Stimulated activated CD8-positive, alpha-beta memory T cell treated with anti-CD3 and anti-CD28 coated beads, Interleukin-7, amount 100 ng/mL, for 4 hours (primary cell): Measurements from ENCODE around the gene AFAP1L2.

ENCODE experiments used
- DNase-seq, 2 donors: peaks; one replicate each; pipeline ENCODE4 v3.0.0-alpha.2; 2020; ENCODE audit warnings: low read depth in 2 of 2

Gene AFAP1L2

DNA sequence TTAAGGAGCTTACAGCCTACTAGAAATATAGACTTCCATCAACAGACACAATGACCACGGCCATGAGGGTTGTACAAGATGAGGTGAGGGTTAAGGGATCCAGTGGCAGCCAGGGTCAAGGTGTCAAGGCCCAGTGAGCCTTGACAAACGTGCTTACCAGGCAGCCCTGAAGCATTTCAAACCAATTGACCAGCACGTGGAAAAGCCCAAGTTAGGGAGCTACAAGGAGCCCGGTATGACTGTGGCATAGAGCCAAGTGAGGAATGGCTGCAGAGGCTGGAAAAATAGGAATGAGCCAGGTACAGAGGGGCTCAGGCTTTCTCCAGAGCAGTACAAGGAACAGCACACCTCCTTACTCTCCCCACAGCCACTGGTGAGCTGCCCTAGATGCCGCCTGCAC lies 12.7 kb downstream of the AFAP1L2 start:
- no peak for DNase-seq

DNA sequence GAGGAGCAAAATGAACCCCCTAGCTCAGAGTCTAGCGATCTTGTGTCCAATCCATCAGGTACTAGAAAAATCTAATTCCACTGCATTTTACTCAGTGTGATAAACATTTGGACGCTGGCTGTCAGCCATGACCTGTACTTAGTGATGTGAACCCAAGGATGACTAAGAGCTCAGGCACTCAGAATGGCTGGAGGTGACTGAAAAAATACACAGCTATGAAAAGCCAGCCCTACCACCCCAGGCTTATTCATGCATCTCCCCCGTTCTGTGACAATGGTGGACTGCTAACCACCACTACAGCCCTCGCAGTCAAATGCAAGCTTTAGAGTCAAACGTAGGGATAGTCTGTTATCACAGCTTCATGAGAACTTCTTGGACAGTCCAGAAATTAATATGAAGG lies 14.9 kb downstream of the AFAP1L2 start:
- DNase-seq, result no peak

DNA sequence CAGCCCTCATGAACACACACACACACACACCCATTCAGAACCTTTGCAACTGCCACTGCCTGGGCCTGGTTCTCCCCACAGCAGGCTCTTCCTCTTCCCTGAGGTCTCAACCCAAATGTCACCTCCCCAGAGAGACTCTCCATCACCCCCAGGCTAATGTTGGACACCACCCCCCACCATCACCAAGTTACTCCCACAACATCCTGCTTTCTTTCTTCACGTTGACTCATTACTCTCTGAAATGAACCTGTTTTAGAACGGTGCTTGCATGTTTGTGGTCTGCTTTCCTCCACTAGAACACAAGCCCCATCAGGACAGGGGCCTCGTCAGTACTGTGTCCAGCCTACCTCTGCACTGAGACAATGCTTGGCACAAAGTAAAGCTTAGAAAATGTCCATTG lies 16.0 kb downstream of the AFAP1L2 start:
- DNase-seq, result no peak

DNA sequence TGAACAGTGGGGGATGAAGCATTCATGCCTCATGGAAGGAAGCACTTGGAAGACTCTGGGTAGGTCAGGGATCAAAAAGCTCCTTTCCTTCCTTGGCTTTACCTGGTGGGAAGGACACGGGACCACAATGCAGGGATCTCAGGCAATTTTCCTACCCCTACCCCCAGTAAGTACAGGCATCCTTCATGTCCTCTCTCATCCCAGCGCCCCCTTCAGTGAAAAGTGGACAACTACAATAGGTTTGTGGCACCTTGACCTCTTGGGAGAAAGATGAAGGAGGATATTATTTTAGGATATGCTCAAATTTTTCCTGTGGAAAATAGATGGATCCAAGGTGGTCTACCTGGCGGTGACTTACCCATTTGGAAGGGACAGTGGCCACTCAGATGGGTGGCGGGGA lies 16.5 kb downstream of the AFAP1L2 start:
- no peak for DNase-seq

DNA sequence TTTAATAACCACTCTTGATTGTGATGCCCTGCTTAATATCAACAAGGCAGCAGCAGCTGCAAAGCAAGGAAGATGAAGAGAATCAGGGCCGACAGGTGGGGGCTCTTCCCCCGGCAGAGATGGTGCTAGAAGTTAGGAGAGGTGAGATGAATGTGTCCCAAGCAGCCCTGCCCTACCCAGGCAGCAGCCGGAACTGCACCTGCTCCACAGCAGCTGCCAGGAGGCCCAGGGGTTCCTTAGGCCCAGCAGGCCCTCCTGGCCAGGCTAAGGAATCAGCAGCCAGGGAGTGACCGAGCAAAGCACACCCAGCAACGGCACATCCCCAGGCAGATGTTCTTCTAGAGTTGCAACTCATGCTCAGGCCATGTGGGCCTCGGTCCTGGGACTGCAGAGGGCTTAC lies 17.9 kb downstream of the AFAP1L2 start:
- DNase-seq, result no peak

DNA sequence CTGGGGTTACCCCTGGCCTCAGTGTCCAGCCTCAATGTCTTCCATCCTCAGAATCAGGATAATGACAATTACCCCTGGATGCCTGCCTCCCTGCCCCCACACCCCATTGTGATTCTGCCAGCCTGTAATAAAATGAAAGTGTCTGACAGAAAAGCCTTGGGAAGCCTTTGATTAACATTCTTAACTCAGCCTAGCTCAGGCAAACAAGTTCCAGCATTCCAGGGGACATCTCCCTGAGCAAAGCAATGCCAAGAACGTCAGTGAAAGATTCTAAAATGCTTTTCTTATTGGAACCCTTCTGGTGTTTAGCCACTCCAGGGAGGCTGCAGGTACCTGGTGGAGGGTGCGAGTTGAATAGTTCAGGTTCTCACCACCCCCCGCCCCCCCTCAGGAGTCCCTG lies 18.7 kb downstream of the AFAP1L2 start:
- DNase-seq, result no peak

DNA sequence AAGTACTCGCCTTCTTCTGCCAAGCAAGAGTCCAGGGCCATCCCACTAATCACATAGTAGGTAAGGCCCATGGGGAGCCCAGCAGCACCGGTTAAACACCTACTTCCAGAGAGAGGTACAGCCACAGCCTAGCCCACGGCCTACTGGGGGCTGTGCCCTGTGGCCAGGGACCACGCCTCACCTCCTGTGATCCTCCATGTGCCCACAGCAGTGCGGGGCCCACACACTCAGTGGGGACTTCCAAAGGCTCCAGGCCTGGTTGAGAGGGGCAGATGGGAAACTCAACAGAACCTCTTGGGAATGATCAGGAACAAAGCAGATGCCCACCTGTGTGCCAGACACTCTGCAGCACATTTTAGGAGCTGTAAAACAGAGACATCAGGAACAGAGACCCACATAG lies 19.7 kb downstream of the AFAP1L2 start:
- DNase-seq, result no peak

DNA sequence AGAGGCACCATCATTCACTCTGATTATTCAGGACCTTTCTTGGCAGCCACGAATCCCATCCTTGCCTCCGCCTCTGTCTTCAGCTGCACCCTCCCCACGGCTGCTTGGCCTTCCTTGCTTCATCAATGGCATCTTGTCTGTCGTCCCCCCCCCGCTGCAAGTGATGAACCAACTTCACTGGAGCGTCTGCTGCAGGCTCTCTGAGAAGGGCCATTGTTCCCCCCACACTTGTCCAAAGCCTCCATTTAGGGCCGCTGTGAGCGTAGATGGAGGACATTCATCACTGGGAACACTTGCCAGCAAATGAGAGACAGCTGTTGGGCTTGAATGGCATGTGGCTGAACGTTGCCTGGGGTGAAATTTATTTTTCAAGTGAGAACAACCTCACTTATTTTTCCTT lies 20.1 kb downstream of the AFAP1L2 start:
- no peak for DNase-seq

DNA sequence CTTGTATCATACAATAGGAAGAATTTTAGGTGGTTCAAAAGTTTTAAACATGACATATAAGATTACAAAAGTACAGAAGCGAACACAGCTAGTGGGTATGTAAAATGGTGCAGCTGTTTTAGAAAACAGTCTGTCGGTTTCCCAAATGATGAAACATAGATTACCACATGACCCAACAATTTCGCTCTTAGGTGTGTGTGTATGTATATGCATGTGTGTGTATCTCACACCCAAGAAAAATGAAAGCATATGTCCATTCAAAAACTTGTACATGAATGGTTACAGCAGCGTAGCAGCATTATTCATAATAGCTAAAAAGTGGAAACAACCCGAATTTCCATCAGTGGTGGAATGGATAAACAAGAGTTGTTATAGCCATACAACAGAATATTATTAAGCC lies 23.5 kb downstream of the AFAP1L2 start:
- no peak for DNase-seq

DNA sequence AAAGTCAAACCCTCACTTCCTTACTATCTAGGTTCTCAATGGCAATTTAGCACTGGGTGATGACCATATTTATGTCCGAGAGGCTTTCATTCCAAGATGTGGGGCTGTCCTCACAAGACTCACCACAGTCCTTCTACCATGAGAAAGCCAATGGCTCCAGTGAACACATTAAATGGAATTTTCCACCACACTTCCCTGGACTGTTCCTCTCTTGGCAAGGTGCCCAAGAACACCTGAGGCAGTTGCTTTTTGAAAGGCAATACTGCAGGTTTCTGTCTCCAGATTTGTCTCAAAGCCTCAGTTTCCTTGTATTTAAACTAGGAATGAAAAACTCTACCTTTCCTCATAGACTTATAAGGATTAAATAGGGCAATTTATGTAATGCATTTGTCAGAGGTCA lies 24.2 kb downstream of the AFAP1L2 start:
- DNase-seq, result no peak

DNA sequence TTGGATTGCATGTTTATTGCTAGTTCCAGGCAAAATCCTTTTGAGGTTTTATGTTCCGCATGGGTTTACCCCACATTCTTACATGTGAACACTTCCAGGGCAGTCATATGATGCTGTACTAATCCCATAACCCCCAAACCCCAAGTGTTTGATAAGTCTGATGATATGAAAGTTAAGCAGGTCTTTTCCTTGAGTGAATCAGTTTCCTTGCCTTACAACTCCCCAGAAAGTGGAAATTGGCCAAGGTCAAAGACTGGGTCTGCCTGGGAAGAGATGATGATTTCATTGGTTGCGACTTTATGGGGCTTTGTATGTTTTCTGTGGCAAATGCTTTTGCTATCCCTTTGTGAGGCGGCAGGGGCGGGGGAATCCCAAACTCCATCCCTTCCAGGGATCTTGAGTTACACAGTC lies 24.7 kb downstream of the AFAP1L2 start:
- DNase-seq, result no peak

DNA sequence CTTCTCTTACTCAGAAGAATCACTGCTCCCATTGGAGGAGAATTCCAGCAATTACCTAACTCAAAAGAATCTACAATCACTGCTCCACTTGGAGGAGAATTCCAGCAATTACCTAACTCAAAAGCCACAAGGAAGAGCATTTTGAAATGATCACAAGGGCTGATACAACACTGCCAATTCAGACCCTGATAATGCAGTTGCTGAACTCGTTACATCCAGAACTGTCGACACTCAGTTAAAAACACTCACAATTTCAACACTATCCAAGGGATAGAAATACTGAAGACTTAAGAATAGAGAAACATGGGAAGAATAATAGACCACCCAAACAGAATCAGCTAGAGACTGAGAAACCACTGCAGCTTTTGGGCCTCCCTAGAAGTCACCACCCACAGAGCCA lies 27.8 kb downstream of the AFAP1L2 start:
- DNase-seq, result no peak

DNA sequence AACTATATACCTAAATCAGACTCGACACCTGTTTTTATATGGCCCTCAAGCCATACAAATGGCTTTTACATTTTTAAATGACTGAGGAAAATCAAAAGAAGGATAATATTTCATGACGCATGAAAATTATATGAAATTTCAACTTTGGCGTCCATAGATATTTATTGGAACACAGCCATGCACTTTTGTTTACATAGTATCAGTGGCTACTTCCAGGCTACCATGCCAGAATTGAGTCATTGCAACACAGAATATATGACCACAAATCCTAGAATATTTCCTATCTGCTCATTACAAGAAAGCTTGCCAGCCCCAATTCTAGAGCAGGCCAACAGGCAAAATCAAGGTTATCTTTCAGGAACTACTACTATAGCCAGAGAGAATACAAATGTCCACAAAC lies 29.3 kb downstream of the AFAP1L2 start:
- no peak for DNase-seq

DNA sequence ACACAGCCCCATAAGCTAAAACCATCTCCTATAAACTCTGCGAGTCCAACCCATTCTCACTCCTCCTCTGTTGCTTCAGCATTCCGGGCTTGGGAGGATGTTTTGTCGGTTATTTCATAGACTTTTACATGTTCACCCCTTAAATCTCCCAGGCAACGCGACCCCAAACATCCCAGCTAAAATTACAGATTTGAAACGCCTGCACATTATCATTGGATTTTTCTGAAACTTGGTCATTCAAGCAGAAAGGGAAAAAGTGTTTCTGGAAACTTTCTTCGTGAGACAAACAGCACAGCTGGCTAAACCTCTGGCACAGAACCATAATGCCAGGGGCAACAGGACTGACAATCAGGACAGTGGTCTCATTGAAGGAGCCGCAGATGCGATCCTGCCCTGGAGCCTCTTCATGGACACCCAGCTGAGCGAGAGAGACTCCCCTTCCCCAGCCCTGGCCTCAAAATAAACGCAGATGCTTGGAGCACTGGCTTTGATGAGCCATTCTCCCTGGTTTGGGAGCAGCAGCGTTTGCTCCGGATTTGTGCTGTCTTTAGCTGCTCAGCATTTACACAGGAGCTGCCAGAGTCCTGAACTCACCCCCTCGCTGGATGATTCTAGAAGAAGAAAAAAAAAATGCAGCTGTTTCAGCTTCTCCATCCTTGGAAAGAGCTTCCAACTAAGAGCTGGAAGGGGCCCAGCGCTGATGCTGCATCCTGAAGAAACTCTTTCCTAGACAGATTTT lies 30.1 kb downstream of the AFAP1L2 start:
- DNase-seq, result no peak

DNA sequence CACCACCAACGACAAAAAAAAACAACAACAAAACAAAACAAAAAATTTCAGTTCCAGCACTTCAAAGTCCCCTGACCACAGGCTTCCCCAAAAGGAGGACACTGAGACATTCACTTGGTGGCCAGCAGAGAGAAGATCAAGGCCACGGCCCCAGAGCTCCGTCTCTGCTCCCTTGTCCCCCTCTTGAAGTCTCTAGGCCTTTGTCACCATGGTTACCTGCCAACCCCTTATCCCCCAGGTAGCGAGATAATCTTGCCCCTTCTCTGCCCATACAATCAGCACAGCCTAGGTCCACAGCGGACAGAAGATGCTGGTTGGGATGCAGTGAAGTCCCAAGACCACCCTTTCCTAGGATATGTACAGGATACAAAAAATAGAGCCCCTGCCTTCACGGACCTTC lies 30.7 kb downstream of the AFAP1L2 start:
- no peak for DNase-seq

DNA sequence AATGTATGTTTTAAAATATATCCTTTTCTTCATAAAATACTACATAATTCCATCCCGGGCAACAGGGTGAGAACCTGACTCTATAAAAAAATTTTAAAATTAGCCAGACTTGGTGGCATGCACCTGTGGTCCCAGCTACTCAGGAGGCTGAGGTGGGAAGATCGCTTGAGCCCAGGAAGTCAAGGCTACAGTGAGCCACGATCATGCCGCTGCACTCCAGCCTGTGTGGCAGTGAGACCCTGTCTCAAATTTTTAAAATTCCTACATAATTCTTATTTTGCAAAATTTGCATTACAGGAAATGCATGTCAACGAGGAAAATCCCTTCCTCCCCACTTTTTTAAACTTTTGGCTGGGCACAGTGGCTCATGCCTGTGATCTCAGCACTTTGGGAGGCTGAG lies 31.3 kb downstream of the AFAP1L2 start:
- no peak for DNase-seq

DNA sequence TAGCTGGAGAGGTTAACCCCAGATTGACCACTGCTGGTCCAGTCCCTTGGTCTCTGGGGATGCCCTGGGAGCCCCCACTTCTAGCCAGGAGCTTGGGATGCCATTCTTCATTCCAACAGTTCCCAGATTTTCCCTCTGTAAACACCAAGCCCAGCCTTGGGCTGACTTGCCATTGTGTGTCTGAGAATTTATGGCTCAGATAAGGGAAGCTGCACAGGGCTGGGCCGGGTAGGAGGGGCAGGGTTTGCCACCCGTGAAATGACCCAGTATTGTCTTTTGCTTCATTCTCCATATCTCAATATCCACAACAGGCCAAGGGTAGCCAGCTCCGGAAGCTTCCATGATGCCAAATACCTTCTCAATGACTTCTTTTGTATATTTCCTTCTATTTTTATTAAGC lies 32.1 kb downstream of the AFAP1L2 start:
- no peak for DNase-seq

DNA sequence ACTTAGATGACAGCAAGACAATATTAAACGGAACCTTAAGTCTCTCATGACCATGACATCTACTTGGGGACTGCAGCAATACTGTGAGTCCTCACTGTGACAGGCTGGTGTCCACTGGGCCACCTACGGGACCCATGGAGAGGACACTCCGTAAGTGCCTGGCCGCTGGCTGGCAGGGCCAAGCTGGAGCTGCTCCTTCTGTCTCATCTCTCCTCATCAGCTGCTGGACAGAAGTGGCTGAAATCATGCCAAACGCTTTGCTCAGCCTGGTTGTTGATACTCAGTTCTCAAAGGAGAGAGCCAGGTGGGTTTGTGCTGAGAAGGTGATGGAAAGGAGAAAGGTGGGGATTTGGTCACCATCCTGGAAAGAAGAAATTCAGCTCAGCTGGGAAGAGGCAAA lies 33.3 kb downstream of the AFAP1L2 start:
- no peak for DNase-seq

DNA sequence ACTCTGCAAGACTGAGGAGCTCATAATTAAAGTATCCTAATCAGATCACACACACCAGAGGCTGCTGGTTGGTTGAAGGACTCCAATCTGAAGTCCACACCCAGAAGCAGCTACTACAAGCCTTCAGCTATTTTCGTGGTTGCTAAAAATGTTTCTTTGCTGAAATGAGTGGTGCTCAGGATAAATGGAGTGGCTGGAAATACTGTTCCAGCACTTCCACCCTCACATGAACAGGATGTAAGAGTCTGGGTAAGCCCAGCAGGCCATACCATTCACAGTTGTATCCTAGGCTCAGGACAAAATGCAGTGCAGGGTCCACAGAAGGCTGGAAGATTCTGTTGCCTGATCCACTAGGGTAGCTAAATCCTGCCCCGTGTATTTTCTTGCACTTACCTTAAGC lies 34.1 kb downstream of the AFAP1L2 start:
- no peak for DNase-seq

DNA sequence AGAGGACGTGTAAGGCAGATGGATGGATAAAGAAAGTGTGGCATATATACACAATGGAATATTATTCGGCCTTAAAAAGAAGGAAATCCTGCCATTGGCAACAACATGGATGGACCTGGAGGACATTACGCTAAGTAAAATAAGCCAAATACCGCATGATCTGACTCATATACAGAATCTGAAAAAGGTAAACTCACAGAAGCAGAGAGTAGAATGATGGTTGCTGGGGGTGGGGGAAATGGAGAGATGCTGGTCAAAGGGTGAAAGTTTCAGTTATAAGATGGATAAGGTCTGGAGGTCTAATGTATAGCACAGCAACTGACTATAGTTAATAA lies 36.3 kb downstream of the AFAP1L2 start:
- DNase-seq, result no peak

DNA sequence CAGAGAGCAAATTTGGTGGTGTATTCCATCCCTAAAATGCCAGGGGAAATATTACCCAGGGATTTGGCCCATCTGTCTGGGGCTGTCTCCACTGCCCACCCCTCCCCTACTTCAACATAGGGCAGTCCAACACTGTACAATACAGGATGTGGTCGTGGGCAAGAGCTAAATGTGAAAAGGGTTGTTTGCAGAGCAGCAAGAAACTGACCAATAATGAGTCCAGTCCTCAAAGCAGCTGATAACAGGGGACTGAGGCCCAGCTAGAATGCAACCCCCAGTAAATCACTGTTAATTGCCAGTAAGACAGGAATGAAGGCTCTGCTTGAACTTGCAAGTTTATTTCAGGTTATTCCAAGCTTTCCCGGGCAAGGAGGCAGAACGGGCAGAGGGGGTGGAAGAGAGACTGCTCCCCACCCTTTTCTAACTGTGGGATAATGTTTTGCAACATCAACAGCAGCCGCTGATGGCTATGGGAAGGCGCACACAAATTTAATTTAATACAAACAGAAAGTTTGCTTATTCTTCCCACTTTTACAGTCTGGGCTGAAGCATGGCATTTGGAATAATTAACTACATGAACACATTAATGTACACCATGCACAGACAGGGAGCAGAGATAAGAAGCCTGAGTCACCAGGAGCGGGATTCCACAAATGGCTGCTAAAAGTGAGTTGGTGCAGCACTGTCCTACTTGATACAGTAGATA lies 36.8 kb downstream of the AFAP1L2 start:
- DNase-seq, result no peak

DNA sequence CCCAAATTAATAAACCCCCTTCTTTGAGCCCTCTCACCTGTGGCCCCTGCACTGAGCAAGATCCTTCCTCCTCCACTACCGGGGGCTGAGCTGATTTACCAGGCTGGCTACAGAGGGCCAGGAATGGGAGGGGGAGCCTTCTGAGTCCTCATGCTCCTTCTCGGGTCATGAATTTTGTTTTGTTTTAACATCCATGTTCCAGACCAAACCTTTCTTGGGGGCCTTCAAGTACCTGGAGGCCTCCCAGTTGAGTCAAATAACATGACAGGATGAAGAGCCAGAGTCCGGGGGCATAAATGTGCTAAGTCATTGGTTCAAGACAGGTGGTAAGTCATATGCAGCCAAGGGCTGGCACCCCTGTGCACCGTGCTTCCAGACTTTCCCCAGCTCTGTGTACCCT lies 39.6 kb downstream of the AFAP1L2 start:
- no peak for DNase-seq

DNA sequence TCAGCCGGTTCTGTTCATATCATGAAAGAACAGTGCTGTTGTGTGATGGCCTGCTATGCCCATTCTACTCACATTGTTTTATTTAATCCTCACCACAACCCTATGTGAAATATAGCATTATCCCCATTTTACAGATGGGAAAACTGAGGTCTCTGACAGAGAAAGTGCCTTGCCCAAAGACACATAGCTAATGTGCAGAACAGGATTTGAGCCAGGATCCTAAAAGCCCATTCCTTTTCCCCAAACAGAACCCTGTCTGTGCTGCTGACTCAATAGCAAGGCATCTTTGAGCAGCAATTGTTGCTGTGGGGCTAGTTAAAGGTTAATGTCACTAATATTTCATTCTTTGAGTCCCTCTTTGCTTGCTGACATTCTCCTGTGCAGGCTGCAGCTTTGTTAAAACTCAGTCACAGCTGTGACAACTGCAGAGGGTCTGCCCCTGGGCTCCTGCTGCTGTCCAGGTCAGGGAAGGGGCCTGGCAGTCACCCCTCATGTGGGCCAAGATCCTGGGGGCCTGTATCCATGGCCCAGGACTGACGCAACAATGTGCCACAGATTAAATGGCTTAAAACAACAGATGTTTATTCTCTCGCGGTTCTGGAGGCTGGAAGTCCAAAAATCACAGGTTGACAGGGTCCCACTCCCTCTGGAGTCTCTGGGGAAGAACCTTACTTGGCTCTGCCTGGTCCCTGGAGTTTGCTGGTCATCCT lies 40.4 kb downstream of the AFAP1L2 start:
- DNase-seq, result no peak
